ENCODE data around the gene PSMD12.
"Not testable (repeated sequence)": the region's sequence is repeated elsewhere in the genome, so short reads cannot be mapped to it uniquely, and the experiment has no call there.

PSMD12 gene

DNA sequence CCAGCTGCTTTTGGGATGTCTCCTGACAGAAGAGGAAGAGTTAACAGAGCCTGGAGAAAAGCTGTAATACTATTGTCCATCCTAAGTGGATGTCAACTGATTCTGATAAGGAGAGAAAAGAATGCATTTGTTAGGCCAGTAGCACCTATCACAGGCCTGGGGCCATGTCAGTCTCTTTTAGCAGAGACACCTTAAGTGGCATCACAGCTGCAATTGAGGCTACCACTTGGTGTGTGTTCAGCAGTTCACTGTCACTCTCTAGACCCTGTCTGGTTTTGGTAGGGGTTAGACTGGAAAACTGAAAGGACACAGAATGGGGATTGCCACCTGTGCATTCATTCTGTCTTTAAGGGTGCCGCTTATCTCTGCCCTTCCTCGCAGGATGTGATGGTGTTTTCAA lies 42.0 kb downstream of the PSMD12 start:
- H3K4me1 ChIP-seq (ENCODE audit: insufficient read depth, low read length): no peaks in the 10 kb centered on the region
- peaks cover 3% of the 10 kb centered on the region; the same call in 1 of the 2 replicates for H3K9me3 ChIP-seq (ENCODE audit: control insufficient read depth, insufficient read depth, low read length)
- H3K36me3 ChIP-seq (ENCODE audit: insufficient read depth, low read length): no peaks in the 10 kb centered on the region
- H3K9ac ChIP-seq (ENCODE audit: low read depth, low read length): no peak overlapping the region

DNA sequence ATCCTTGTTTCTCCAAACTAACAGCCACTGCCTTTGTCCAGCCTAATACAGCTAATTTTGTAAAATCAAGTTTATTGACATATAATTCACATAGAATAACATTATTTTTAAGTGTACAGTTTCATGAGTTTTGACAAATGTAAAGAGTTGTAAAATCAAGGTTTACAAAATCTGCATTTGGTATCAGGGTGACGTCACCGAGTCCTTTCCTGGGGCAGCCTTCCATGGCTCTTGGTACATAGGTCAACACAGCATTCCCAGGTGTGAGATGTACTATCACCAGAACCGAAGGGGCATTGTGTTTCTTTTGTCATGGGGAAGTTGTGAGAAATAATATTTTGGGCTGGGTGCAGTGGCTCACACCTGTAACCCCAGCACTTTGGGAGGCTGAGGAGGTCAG lies 42.9 kb downstream of the PSMD12 start:
- H3K4me1 ChIP-seq (ENCODE audit: insufficient read depth, low read length): no peaks in the 10 kb centered on the region
- H3K36me3 ChIP-seq (ENCODE audit: insufficient read depth, low read length): no peaks in the 10 kb centered on the region
- H3K9ac ChIP-seq (ENCODE audit: low read depth, low read length): no peak overlapping the region
- H3K9me3 ChIP-seq (ENCODE audit: control insufficient read depth, insufficient read depth, low read length): no peaks in the 10 kb centered on the region

DNA sequence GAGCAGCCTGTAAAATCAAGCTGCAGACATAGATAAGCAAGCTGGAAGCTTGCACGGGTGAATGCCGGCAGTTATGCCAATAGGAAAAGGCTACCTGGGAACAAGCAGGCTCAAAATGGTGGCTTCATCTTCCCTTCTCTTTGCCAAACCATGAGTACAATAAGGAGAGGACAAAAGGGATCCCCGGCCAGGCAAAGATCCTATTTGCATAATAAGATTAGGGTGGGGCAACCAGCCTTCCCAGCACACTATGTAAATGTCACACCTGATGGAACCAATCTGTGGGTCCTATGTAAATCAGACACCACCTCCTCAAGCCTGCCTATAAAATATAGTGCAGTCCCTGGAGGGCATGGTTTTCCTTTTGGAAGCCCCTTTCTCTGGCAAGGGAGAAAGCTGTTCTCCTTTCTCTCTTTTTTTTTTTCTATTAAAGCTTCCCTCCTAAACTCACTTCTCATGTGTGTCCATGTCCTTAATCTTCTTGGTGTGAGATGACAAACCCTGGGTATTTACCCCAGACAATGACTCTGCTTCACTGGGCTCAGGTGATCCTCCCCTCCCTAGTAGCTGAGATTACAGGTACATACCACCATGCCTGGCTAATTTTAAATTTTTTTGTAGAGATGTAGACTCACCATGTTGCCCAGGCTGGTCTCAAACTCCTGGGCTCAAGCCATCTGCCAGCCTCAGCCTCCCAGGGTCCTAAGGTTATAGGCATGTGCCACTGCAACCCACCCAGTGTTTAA lies 44.2 kb downstream of the PSMD12 start:
- H3K9me3 ChIP-seq (ENCODE audit: control insufficient read depth, insufficient read depth, low read length): no peaks in the 10 kb centered on the region
- no peaks in the 10 kb centered on the region for H3K36me3 ChIP-seq (ENCODE audit: insufficient read depth, low read length)
- 0 out of 2 replicates have a peak overlapping the region, but pooled peaks have one; percentile 12 for H3K9ac ChIP-seq (ENCODE audit: low read depth, low read length)
- H3K4me1 ChIP-seq (ENCODE audit: insufficient read depth, low read length): no peaks in the 10 kb centered on the region

- H3K36me3 ChIP-seq (ENCODE audit: insufficient read depth, low read length); H3K4me1 ChIP-seq (ENCODE audit: insufficient read depth, low read length); H3K9me3 ChIP-seq (ENCODE audit: control insufficient read depth, insufficient read depth, low read length): not testable (repeated sequence)
- 0 out of 2 replicates have a peak overlapping the region, but pooled peaks have one; percentile 12 for H3K9ac ChIP-seq (ENCODE audit: low read depth, low read length)
These were observed 44.9 kb downstream of the PSMD12 start for GRCh38 chr17:67321486-67321885.

- Histone ChIP-seq H3K4me1 (ENCODE audit: insufficient read depth, low read length) (peaks cover 2% of the 10 kb centered on the region), H3K9me3 (ENCODE audit: control insufficient read depth, insufficient read depth, low read length) (no peaks in the 10 kb centered on the region), H3K9ac (ENCODE audit: low read depth, low read length) (no peak overlapping the region), H3K36me3 (ENCODE audit: insufficient read depth, low read length) (no peaks in the 10 kb centered on the region)
These were observed 49.6 kb downstream of the PSMD12 start for GRCh38 chr17:67316781-67317180.

- H3K9me3 ChIP-seq (ENCODE audit: control insufficient read depth, insufficient read depth, low read length): no peaks in the 10 kb centered on the region
- peaks cover 8% of the 10 kb centered on the region for H3K4me1 ChIP-seq (ENCODE audit: insufficient read depth, low read length)
- H3K36me3 ChIP-seq (ENCODE audit: insufficient read depth, low read length): no peaks in the 10 kb centered on the region
- no peak overlapping the region for H3K9ac ChIP-seq (ENCODE audit: low read depth, low read length)
These were observed 50.5 kb downstream of the PSMD12 start for GRCh38 chr17:67315865-67316264.

GRCh38 chr17:67312265-67312664 lies 54.1 kb downstream of the PSMD12 start:
- H3K9me3 ChIP-seq (ENCODE audit: control insufficient read depth, insufficient read depth, low read length): no peaks in the 10 kb centered on the region
- H3K36me3 ChIP-seq (ENCODE audit: insufficient read depth, low read length): no peaks in the 10 kb centered on the region
- no peak overlapping the region for H3K9ac ChIP-seq (ENCODE audit: low read depth, low read length)
- peaks cover 8% of the 10 kb centered on the region for H3K4me1 ChIP-seq (ENCODE audit: insufficient read depth, low read length)

GRCh38 chr17:67311575-67311974 lies 54.8 kb downstream of the PSMD12 start:
- Histone ChIP-seq H3K9ac (ENCODE audit: low read depth, low read length) (no peak overlapping the region), H3K4me1 (ENCODE audit: insufficient read depth, low read length) (peaks cover 8% of the 10 kb centered on the region), H3K9me3 (ENCODE audit: control insufficient read depth, insufficient read depth, low read length) (no peaks in the 10 kb centered on the region), H3K36me3 (ENCODE audit: insufficient read depth, low read length) (no peaks in the 10 kb centered on the region)

DNA sequence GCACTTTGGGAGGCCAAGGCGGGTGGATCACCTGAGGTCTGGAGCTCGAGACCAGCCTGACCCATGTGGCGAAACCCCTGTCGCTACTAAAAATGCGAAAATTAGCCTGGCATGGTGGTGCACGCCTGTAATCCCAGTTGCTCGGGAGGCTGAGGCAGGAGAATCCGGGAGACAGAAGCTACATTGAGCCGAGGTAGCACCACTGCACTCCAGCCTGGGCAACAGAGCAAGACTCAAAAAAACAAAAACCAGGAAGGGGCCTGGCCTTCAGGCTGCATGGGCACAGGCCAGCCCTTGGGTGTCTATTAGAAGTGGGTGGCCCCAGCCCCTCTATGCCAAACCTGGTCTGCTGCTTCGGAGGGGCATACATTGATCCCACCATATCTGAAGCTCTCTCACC lies 56.0 kb downstream of the PSMD12 start:
- no peaks in the 10 kb centered on the region for H3K9me3 ChIP-seq (ENCODE audit: control insufficient read depth, insufficient read depth, low read length)
- peaks cover 8% of the 10 kb centered on the region for H3K4me1 ChIP-seq (ENCODE audit: insufficient read depth, low read length)
- no peak overlapping the region for H3K9ac ChIP-seq (ENCODE audit: low read depth, low read length)
- H3K36me3 ChIP-seq (ENCODE audit: insufficient read depth, low read length): no peaks in the 10 kb centered on the region

GRCh38 chr17:67305446-67306235 lies 60.7 kb downstream of the PSMD12 start:
- H3K9ac ChIP-seq (ENCODE audit: low read depth, low read length); H3K4me1 ChIP-seq (ENCODE audit: insufficient read depth, low read length); H3K36me3 ChIP-seq (ENCODE audit: insufficient read depth, low read length); H3K9me3 ChIP-seq (ENCODE audit: control insufficient read depth, insufficient read depth, low read length): not testable (repeated sequence)

DNA sequence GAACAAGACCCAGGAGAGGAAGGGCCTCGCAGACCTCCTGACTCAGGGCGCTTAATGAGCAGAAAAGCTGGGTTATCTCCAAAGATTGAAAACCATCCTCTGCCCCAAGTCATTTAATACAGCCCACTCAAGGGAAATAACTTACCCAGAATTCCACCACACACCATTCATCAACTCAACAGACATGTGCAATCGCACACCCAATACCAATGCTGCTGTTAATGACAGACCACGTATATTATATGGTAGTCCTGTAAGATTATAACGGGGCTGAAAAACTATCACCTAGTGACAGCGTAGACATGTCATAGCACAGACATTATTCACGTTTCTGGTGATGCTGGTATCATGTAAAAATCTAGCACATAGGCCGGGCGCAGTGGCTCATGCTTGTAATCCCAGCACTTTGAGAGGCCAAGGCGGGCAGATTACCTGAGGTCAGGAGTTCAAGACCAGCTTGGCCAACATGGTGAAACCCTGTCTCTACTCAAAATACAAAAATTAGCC lies 68.9 kb downstream of the PSMD12 start:
- no peak overlapping the region for H3K9ac ChIP-seq (ENCODE audit: low read depth, low read length)
- no peaks in the 10 kb centered on the region; the same call in 1 of the 2 replicates for H3K4me1 ChIP-seq (ENCODE audit: insufficient read depth, low read length)
- H3K9me3 ChIP-seq (ENCODE audit: control insufficient read depth, insufficient read depth, low read length): no peaks in the 10 kb centered on the region
- no peaks in the 10 kb centered on the region for H3K36me3 ChIP-seq (ENCODE audit: insufficient read depth, low read length)

- H3K9me3 ChIP-seq (ENCODE audit: control insufficient read depth, insufficient read depth, low read length): no peaks in the 10 kb centered on the region
- no peak overlapping the region for H3K9ac ChIP-seq (ENCODE audit: low read depth, low read length)
- no peaks in the 10 kb centered on the region for H3K36me3 ChIP-seq (ENCODE audit: insufficient read depth, low read length)
- H3K4me1 ChIP-seq (ENCODE audit: insufficient read depth, low read length): peaks cover under 1% of the 10 kb centered on the region; the same call in 1 of the 2 replicates
These were observed 71.8 kb downstream of the PSMD12 start for GRCh38 chr17:67294451-67295199.

DNA sequence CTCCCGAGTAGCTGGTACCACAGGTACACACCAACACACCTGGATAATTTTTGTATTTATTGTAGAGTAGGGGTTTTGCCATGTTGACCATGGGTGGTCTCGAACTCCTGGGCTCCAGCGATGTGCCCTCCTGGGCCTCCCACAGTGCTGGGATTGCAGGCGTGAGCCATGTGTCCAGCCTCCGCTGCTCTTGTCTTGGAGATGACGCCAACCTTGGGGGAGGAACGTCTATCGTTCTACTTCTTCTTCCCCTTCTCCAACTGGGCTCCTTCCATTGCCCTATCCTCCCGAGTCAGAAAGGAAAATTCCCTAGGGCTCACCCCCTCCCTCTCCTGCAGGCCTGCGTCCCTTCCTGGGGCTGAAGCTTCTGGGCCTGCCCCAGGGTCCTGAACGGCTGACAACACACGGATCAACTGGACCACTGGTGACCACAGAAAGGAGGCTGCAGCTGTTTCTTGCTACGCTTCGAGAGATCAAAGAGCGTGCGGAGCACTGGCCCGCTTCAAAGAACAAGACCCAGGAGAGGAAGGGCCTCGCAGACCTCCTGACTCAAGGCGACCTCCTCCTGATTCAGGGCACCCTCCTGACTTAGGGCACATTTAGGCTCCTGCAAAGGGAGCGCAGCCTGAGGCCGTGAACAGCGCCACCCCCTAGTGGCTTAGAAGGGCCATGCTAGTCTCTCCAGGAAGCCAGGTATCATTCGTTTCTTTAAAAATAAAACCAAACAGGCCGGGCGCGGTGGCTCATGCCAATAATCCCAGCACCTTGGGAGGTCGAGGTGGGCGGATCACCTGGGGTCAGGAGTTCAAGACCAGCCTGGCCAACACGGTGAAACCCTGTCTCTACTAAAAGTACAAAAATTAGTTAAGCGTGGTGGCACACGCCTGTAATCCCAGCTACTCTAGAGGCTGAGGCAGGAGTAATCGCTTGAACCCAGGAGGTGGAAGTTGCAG lies 72.8 kb downstream of the PSMD12 start:
- Histone ChIP-seq H3K36me3 (ENCODE audit: insufficient read depth, low read length) (no peaks in the 10 kb centered on the region), H3K9ac (ENCODE audit: low read depth, low read length) (no peak overlapping the region), H3K9me3 (ENCODE audit: control insufficient read depth, insufficient read depth, low read length) (no peaks in the 10 kb centered on the region), H3K4me1 (ENCODE audit: insufficient read depth, low read length) (peaks cover 4% of the 10 kb centered on the region; the same call in 1 of the 2 replicates)
